Ishikawa (cell line): ENCODE data around the gene PRKCE.

Source experiments
- CEBPB ChIP-seq: IDR thresholded peaks from 2 replicates; pipeline ENCODE4 v1.6.1; 2012
- CREB1 ChIP-seq: IDR thresholded peaks from 2 replicates; pipeline ENCODE4 v1.6.1; 2012; ENCODE audit warnings: low read depth
- EGR1 ChIP-seq: IDR thresholded peaks from 2 replicates; pipeline ENCODE4 v1.6.1; 2012
- EP300 ChIP-seq: IDR thresholded peaks from 2 replicates; pipeline ENCODE4 v1.6.1; 2012; ENCODE audit warnings: borderline replicate concordance
- FOXM1 ChIP-seq: IDR thresholded peaks from 2 replicates; pipeline ENCODE4 v1.6.1; 2012; ENCODE audit warnings: low read depth, borderline replicate concordance
- MAX ChIP-seq: IDR thresholded peaks from 2 replicates; pipeline ENCODE4 v1.6.1; 2012
- NFIC ChIP-seq: IDR thresholded peaks from 2 replicates; pipeline ENCODE4 v1.6.1; 2012
- RAD21 ChIP-seq: IDR thresholded peaks from 2 replicates; pipeline ENCODE4 v1.6.1; 2012; ENCODE audit warnings: low read depth
- REST ChIP-seq: IDR thresholded peaks from 2 replicates; pipeline ENCODE4 v1.6.1; 2012; ENCODE audit warnings: low read depth, mild to moderate bottlenecking
- TAF1 ChIP-seq: IDR thresholded peaks from 2 replicates; pipeline ENCODE4 v1.6.1; 2012; ENCODE audit warnings: low read depth, mild to moderate bottlenecking
- TCF12 ChIP-seq: IDR thresholded peaks from 2 replicates; pipeline ENCODE4 v1.6.1; 2012; ENCODE audit warnings: low read depth
- TEAD4 ChIP-seq: IDR thresholded peaks from 2 replicates; pipeline ENCODE4 v1.6.1; 2012
- USF1 ChIP-seq: IDR thresholded peaks from 2 replicates; pipeline ENCODE4 v1.6.1; 2012
- YY1 ChIP-seq: IDR thresholded peaks from 2 replicates; pipeline ENCODE4 v1.6.1; 2012; ENCODE audit warnings: low read depth
- ZBTB7A ChIP-seq: IDR thresholded peaks from 2 replicates; pipeline ENCODE4 v1.6.1; 2012; ENCODE audit warnings: low read depth

PRKCE gene

DNA sequence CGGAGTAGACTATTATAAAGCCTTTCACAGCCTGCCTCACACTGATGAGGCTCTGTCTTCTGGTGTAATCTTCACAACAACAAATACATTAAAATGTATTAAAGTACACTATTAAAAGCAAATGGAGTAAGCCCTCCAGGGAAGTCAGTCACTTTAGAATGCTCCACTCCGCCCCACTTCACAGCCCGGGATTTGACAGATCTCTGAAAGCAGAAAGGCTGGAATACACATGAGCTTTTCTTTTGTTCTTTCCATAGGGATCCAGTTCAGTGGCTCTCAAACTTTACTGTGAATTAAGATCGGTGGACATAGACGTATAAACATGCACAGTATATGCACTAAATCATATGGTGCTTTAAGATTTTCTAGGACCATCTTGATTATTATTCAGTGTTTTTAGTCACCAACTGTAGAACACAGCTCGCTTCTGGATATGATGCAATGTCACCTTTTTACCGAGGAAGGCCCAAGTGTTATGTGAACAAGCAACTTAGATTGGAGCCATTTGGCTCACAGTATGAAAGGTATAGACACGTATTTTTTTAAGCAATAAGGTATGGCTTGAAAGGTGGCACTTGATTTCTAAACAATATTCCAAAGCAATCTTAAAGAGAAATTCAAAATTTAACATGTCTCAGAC lies 151.1 kb downstream of the PRKCE start:
- TF ChIP-seq EP300 (no peak), TCF12 (no peak), CREB1 (no peak), NFIC (no peak), FOXM1 (no peak), YY1 (no peak), CEBPB (no peak), MAX (no peak), EGR1 (no peak), TAF1 (no peak)

DNA sequence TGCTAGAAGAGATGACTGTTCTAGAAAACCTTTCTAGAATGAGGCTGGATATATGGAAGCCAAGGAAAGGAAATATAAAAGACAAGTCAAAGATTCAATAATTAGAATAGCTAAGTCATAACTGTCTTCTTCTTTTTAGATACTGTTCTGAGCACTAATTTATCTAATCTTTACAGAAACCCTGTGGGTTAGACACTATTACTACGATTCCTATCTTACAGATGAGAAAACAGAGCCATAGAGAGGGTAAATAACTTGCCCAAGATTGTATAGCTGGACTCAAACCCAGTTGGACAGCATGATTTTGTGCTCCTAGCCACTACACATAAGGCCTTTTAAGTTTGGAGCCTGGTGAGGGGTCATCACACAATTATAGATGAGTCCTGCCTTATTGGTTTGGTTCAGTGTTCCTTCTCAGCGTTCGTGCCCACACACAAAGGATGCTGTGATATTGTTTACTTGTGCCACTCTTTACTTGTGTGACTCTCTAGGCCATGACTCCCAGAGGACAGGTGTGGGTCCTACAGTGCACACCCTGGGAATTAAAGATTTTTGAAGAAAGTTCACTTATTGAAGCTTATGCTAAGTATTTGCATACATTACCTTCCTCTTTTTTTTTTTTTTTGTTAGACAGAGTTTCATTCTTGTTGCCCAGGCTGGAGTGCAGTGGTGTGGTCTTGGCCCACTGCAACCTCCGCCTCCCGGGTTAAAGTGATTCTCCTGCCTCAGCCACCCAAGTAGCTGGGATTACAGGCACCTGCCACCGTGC lies 153.7 kb downstream of the PRKCE start:
- TF ChIP-seq TCF12 (no peak), RAD21 (no peak), CEBPB (no peak), TEAD4 (no peak), EGR1 (no peak), ZBTB7A (no peak), NFIC (no peak), MAX (no peak), EP300 (no peak), YY1 (no peak), CREB1 (no peak), REST (no peak), USF1 (no peak), TAF1 (no peak), FOXM1 (no peak)

DNA sequence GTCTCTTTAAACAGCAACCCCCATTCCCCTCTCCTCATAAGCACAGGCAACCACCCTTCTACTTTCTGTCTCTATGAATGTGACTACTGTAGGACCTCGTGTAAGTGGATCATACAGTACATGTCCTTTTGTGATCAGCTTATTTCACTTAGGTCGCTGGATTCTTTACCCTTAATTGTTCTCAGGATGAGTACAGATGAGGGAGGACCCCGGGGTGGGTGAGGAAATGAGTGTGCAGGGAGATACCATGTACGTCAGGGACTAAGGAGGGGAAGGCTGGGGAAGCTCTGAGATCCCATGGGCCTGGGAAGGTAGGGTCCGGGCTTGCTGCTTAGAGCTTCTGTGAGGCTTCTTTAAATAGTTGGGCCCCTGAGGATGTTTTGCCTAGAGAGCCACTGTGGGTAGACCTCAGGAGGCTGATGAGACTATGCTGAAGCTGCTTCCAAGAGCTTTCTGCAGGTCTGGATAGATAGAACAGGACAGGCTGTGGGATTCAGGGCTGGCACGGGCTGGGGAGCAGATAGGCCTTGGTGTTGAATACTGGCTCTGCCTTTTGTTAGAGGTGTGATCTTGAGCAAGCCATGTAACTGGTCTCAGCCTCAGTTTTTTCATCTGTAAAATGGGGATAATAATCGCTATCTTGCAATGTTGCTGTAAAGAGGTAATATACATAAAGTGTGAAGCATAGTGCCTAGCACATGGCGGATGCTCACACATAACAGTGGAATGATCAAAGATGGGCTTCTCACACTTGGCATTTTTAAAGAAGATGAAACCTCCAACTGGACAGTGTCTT lies 155.3 kb downstream of the PRKCE start:
- TF ChIP-seq TCF12 (no peak), FOXM1 (no peak), TEAD4 (no peak), MAX (no peak), CEBPB (no peak), REST (no peak), YY1 (no peak), NFIC (no peak), RAD21 (no peak), EP300 (no peak), ZBTB7A (no peak)

DNA sequence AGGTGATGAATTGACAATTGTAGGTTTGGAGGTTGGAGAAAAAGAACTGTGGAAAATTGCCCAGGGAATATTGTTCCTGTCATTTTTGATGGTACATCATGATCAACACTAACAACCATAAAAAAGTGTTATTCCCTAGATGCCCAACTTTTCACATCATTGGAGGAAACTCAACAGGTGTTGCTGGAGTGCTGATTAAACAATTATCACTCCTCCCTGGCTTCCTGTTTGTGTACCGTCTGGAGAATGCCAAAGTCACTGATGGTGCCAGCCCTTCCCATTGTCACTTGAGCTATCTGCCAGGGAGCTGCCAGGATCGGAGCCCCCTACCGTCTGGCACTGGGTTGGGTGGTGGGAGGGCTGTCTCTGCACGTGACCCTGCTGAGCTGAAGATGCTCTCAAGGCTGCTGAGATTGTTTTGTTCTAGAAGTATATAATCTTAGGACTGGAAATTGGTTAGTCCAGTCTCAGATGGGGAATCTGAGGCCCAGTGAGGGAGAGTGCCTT lies 156.9 kb downstream of the PRKCE start:
- TF ChIP-seq TCF12 (no peak), ZBTB7A (no peak), NFIC (no peak), TEAD4 (no peak), TAF1 (no peak), REST (no peak), EGR1 (no peak), USF1 (no peak), YY1 (no peak), EP300 (no peak), CREB1 (no peak), MAX (no peak), CEBPB (no peak)
